ENCODE results near the gene WWOX.

GRCh38 chr16:78096386-78096785, 3.1 kb upstream of the WWOX start:
- TF ChIP-seq CTCF (IDR thresholded peaks at IDR 0.05; ENCODE audit: insufficient read depth, low read depth, low read length) = no peak
- no peak for TF ChIP-seq EZH2 (IDR thresholded peaks at IDR 0.05; ENCODE audit: insufficient read depth, low read length)
